Parathyroid adenoma (tissue), 2 donors: Measurements from ENCODE around the gene TRPV3.

Experiments used
- H2AFZ ChIP-seq: fragments of 300-600 bp; sonication (generic); one replicate; pipeline ENCODE4 v1.7.0; 2017; ENCODE audit warnings: antibody characterized with exemption, mild to moderate bottlenecking
- H3K27ac ChIP-seq: fragments of 300-600 bp; sonication (generic); one replicate; pipeline ENCODE4 v1.7.0; 2017
- H3K27me3 ChIP-seq: fragments of 300-600 bp; sonication (generic); one replicate; pipeline ENCODE4 v1.7.0; 2017; ENCODE audit warnings: low read length; ENCODE audit not compliant: control insufficient read depth, insufficient read depth
- H3K36me3 ChIP-seq: fragments of 300-600 bp; sonication (generic); one replicate; pipeline ENCODE4 v1.7.0; 2017; ENCODE audit warnings: low read length; ENCODE audit not compliant: control insufficient read depth, insufficient read depth
- H3K4me1 ChIP-seq: fragments of 300-600 bp; sonication (generic); one replicate; pipeline ENCODE4 v1.7.0; 2017; ENCODE audit warnings: control low read depth
- H3K4me2 ChIP-seq: fragments of 300-600 bp; sonication (generic); one replicate; pipeline ENCODE4 v1.7.0; 2017; ENCODE audit warnings: low read length
- H3K4me3 ChIP-seq: fragments of 300-600 bp; sonication (generic); one replicate; pipeline ENCODE4 v1.7.0; 2017; ENCODE audit warnings: low read depth, low read length
- H3K79me2 ChIP-seq: fragments of 300-600 bp; sonication (generic); one replicate; pipeline ENCODE4 v1.7.0; 2017; ENCODE audit warnings: control low read depth
- H3K9ac ChIP-seq: fragments of 300-600 bp; sonication (generic); one replicate; pipeline ENCODE4 v1.7.0; 2017; ENCODE audit warnings: mild to moderate bottlenecking
- H3K9me3 ChIP-seq: fragments of 300-600 bp; sonication (generic); one replicate; pipeline ENCODE4 v1.7.0; 2017; ENCODE audit warnings: low read length; ENCODE audit not compliant: control insufficient read depth
- CTCF ChIP-seq: fragments of 300-600 bp; sonication (generic); IDR thresholded peaks from one replicate; pipeline ENCODE4 v1.7.0; 2017; ENCODE audit warnings: antibody characterized with exemption, mild to moderate bottlenecking
- donor health status: primary hyperparathyroidism.

Gene TRPV3

GRCh38 chr17:3528403-3528851 lies 29.2 kb downstream of the TRPV3 start:
- TF ChIP-seq CTCF, result no peak
- H2AFZ ChIP-seq, result no peak overlapping the region
- no peaks in the 10 kb centered on the region for H3K36me3 ChIP-seq
- H3K4me1 ChIP-seq, result no peaks in the 10 kb centered on the region
- H3K79me2 ChIP-seq, result no peaks in the 10 kb centered on the region
- H3K9me3 ChIP-seq, result no peaks in the 10 kb centered on the region
- no peak overlapping the region for H3K9ac ChIP-seq
- no peaks in the 10 kb centered on the region for H3K27me3 ChIP-seq
- H3K4me2 ChIP-seq, result no peak overlapping the region
- no peak overlapping the region for H3K27ac ChIP-seq
- H3K4me3 ChIP-seq, result no peak overlapping the region

DNA sequence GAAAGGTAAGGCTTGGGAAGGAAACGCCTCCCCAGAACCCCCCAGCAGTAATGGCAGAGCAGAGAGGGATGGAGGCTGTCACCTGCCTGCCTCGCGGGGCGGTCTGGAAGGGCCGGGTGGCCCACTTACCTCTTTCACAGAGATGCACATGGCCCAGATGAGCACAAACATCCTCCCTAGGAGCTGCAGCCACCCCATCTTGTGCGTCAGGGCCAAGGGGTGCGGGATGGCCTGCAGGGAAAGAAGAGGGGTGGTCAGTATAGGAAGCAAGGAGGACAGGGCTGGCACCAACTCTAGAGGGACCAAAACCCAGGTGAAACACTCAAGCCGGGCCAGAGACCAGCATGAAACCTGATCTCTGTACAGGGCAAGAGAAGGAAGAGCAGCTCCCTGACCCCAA lies 29.7 kb downstream of the TRPV3 start:
- H3K27ac ChIP-seq, result no peak overlapping the region
- no peak for TF ChIP-seq CTCF

GRCh38 chr17:3527468-3527867 lies 30.1 kb downstream of the TRPV3 start:
- Histone ChIP-seq H2AFZ (no peak overlapping the region), H3K27ac (no peak overlapping the region), H3K27me3 (no peaks in the 10 kb centered on the region), H3K4me1 (no peaks in the 10 kb centered on the region), H3K4me3 (no peak overlapping the region), H3K36me3 (no peaks in the 10 kb centered on the region), H3K4me2 (no peak overlapping the region), H3K79me2 (no peaks in the 10 kb centered on the region), H3K9me3 (no peaks in the 10 kb centered on the region), H3K9ac (no peak overlapping the region)
- no peak for TF ChIP-seq CTCF

More for the DNA sequence above, 29.7 kb downstream of the TRPV3 start:
- H3K4me3 ChIP-seq, result no peak overlapping the region
- H3K4me1 ChIP-seq, result no peaks in the 10 kb centered on the region
- no peaks in the 10 kb centered on the region for H3K27me3 ChIP-seq
- no peak overlapping the region for H3K9ac ChIP-seq
- no peaks in the 10 kb centered on the region for H3K79me2 ChIP-seq
- no peaks in the 10 kb centered on the region for H3K36me3 ChIP-seq
- H3K4me2 ChIP-seq, result no peak overlapping the region
- H2AFZ ChIP-seq, result no peak overlapping the region
- H3K9me3 ChIP-seq, result no peaks in the 10 kb centered on the region

- Histone ChIP-seq H3K4me1 (no peaks in the 10 kb centered on the region), H3K27me3 (no peaks in the 10 kb centered on the region), H3K27ac (no peak overlapping the region), H3K79me2 (no peaks in the 10 kb centered on the region), H3K4me2 (no peak overlapping the region), H3K36me3 (no peaks in the 10 kb centered on the region), H3K4me3 (no peak overlapping the region), H3K9ac (no peak overlapping the region), H3K9me3 (no peaks in the 10 kb centered on the region), H2AFZ (no peak overlapping the region)
- no peak for TF ChIP-seq CTCF
Measured at GRCh38 chr17:3526971-3527370, 30.6 kb downstream of the TRPV3 start.

DNA sequence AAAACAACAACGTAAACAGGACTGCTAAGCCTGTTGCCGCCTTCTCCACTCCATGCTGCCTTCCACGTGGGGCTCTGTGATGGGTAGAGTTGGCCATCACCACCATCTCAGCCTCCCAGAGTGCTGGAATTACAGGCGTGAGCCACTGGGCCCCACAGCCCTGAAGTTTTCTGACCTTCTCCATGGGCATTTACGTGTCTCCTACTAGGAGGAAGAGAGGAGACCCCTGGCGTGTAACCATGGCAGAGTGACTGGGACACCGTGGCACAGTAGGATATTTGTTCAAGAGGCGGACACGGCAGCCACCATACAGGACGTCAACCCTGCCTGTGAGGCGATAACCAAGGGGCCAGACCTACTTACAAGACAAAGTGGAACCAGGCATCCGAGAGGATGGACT lies 31.1 kb downstream of the TRPV3 start:
- Histone ChIP-seq H3K79me2 (no peaks in the 10 kb centered on the region), H3K4me1 (no peaks in the 10 kb centered on the region), H3K27ac (no peak overlapping the region), H3K36me3 (no peaks in the 10 kb centered on the region), H3K27me3 (no peaks in the 10 kb centered on the region), H3K4me2 (no peak overlapping the region), H3K4me3 (no peak overlapping the region), H2AFZ (no peak overlapping the region), H3K9me3 (no peaks in the 10 kb centered on the region), H3K9ac (no peak overlapping the region)
- no peak for TF ChIP-seq CTCF
